HG03520 (cell line): ENCODE data around the gene DNM3.
A peak's percentile ranks its signal among the peaks of the same experiment; 100 is the strongest.

Experiments used
- ATAC-seq: cut with Tn5 transposase; IDR thresholded peaks from one replicate; pipeline ENCODE4 v1.9.1; 2021; ENCODE audit warnings: mild to moderate bottlenecking, moderate library complexity; ENCODE audit not compliant: unreplicated experiment

DNM3 gene

GRCh38 chr1:172308142-172308541 lies 466.8 kb downstream of the DNM3 start:
- no peak for ATAC-seq

GRCh38 chr1:172308577-172308976 lies 467.3 kb downstream of the DNM3 start:
- ATAC-seq: no peak

- no peak for ATAC-seq
Measured at GRCh38 chr1:172320733-172321132, 479.4 kb downstream of the DNM3 start.

- ATAC-seq: no peak
Measured at GRCh38 chr1:172321451-172321850, 480.2 kb downstream of the DNM3 start.

GRCh38 chr1:172322219-172323061 lies 481.1 kb downstream of the DNM3 start:
- ATAC-seq: no peak

- no peak for ATAC-seq
Measured at GRCh38 chr1:172323686-172324085, 482.4 kb downstream of the DNM3 start.

- ATAC-seq: no peak
Measured at GRCh38 chr1:172324086-172324485, 482.8 kb downstream of the DNM3 start.

GRCh38 chr1:172324761-172325160 lies 483.5 kb downstream of the DNM3 start:
- no peak for ATAC-seq

- ATAC-seq: no peak
Measured at GRCh38 chr1:172325531-172325930, 484.2 kb downstream of the DNM3 start.

GRCh38 chr1:172326136-172326535 lies 484.8 kb downstream of the DNM3 start:
- no peak for ATAC-seq

- ATAC-seq: no peak
Measured at GRCh38 chr1:172328266-172328665, 487.0 kb downstream of the DNM3 start.

- no peak for ATAC-seq
Measured at GRCh38 chr1:172332230-172332629, 490.9 kb downstream of the DNM3 start.

- no peak for ATAC-seq
Measured at GRCh38 chr1:172335377-172335776, 494.1 kb downstream of the DNM3 start.

GRCh38 chr1:172338295-172338735 lies 497.0 kb downstream of the DNM3 start:
- no peak for ATAC-seq

- no peak for ATAC-seq
Measured at GRCh38 chr1:172339842-172340241, 498.5 kb downstream of the DNM3 start.

- ATAC-seq: no peak
Measured at GRCh38 chr1:172340520-172340919, 499.2 kb downstream of the DNM3 start.

- no peak for ATAC-seq
Measured at GRCh38 chr1:172341697-172342096, 500.4 kb downstream of the DNM3 start.

GRCh38 chr1:172342584-172343239 lies 501.4 kb downstream of the DNM3 start:
- ATAC-seq: peak; percentile 49

GRCh38 chr1:172343240-172344160 lies 502.2 kb downstream of the DNM3 start:
- ATAC-seq: no peak

GRCh38 chr1:172344444-172344843 lies 503.1 kb downstream of the DNM3 start:
- ATAC-seq: no peak

GRCh38 chr1:172345077-172345476 lies 503.8 kb downstream of the DNM3 start:
- ATAC-seq: peak; percentile 40
